ENCODE results near the gene USP17L11. TPM values are rescaled to one million over a fixed set of nuclear protein-coding genes. Genes with fewer than 3 reads are reported as not detected.
"Not testable (repeated sequence)": the region's sequence is repeated elsewhere in the genome, so short reads cannot be mapped to it uniquely, and the experiment has no call there.

USP17L11 gene
- total and polyA plus RNA-seq, 7 donors = not detected

DNA sequence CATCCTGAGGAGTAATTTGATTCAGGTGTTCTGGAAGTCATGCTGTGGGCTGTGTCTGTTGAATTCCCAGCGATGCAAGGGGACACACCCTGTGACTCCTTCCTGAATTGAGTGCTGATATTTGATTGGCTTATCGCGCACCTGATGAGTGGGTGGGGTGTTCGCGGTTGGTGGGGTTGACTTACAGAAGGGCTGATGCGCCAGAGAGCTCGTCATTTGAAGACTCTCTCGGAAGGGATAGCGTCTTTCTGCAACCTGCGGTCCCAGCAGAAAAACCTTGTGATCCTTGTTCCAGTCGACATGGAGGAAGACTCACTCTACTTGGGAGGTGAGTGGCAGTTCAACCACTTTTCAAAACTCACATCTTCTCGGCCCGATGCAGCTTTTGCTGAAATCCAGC lies 37.9 kb downstream of the USP17L11 start, which contains the start of gene USP17L19:
TSS of gene USP17L19 (plus strand) at position 301 of the 400 bp plus-strand sequence. CDS start at position 301, 0 bp downstream.
- H3K4me1 ChIP-seq; H3K4me3 ChIP-seq; DNase-seq; intact Hi-C loops (cut with DNase I); H3K9me3 ChIP-seq; H3K27me3 ChIP-seq; H3K27ac ChIP-seq; H3K36me3 ChIP-seq: not testable (repeated sequence)
- no CpG with 5 or more reads among the region's 13 CpGs for WGBS, 2 donors

DNA sequence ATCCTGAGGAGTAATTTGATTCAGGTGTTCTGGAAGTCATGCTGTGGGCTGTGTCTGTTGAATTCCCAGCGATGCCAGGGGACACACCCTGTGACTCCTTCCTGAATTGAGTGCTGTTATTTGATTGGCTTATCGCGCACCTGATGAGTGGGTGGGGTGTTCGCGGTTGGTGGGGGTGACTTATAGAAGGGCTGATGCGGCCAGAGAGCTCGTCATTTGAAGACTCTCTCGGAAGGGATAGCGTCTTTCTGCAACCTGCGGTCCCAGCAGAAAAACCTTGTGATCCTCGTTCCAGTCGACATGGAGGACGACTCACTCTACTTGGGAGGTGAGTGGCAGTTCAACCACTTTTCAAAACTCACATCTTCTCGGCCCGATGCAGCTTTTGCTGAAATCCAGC lies 42.6 kb downstream of the USP17L11 start, which contains the start of gene USP17L20:
TSS of gene USP17L20 (plus strand) at position 301 of the 400 bp plus-strand sequence. CDS start at position 301, 0 bp downstream.
- intact Hi-C loops (cut with DNase I); H3K4me1 ChIP-seq; H3K9me3 ChIP-seq; H3K27me3 ChIP-seq; DNase-seq; H3K4me3 ChIP-seq; H3K36me3 ChIP-seq; H3K27ac ChIP-seq: not testable (repeated sequence)
- no CpG with 5 or more reads among the region's 15 CpGs for WGBS, 2 donors

DNA sequence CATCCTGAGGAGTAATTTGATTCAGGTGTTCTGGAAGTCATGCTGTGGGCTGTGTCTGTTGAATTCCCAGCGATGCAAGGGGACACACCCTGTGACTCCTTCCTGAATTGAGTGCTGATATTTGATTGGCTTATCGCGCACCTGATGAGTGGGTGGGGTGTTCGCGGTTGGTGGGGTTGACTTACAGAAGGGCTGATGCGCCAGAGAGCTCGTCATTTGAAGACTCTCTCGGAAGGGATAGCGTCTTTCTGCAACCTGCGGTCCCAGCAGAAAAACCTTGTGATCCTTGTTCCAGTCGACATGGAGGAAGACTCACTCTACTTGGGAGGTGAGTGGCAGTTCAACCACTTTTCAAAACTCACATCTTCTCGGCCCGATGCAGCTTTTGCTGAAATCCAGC lies 47.4 kb downstream of the USP17L11 start, which contains the start of gene USP17L21:
TSS of gene USP17L21 (plus strand) at position 301 of the 400 bp plus-strand sequence. CDS start at position 301, 0 bp downstream.
- H3K36me3 ChIP-seq; H3K27ac ChIP-seq; intact Hi-C loops (cut with DNase I): not testable (repeated sequence)

More for the DNA sequence above, 47.4 kb downstream of the USP17L11 start, which contains the start of gene USP17L21:
- not testable (repeated sequence) for DNase-seq, H3K4me1 ChIP-seq, H3K27me3 ChIP-seq, H3K4me3 ChIP-seq, H3K9me3 ChIP-seq
- WGBS, 2 donors = no CpG with 5 or more reads among the region's 13 CpGs

Other genes with a start within 250 kb of the USP17L11 start
- gene FAM90A26, start 45.0 kb upstream of the USP17L11 start, total RNA-seq = not detected
- gene FAM90A26, start 45.0 kb upstream of the USP17L11 start, polyA plus RNA-seq = not detected
- not detected for gene USP17L10, start 4.7 kb upstream of the USP17L11 start, total RNA-seq
- gene USP17L10, start 4.7 kb upstream of the USP17L11 start, polyA plus RNA-seq = not detected
- gene USP17L12, start 4.7 kb downstream of the USP17L11 start, total RNA-seq = not detected
- gene USP17L12, start 4.7 kb downstream of the USP17L11 start, polyA plus RNA-seq = not detected
- gene USP17L13, start 9.5 kb downstream of the USP17L11 start, total RNA-seq = not detected
- gene USP17L13, start 9.5 kb downstream of the USP17L11 start, polyA plus RNA-seq = not detected
- gene USP17L15, start 19.0 kb downstream of the USP17L11 start, total RNA-seq = not detected
- gene USP17L15, start 19.0 kb downstream of the USP17L11 start, polyA plus RNA-seq = not detected
- not detected for gene USP17L17, start 28.5 kb downstream of the USP17L11 start, total RNA-seq
- gene USP17L17, start 28.5 kb downstream of the USP17L11 start, polyA plus RNA-seq = not detected
- gene USP17L18, start 33.2 kb downstream of the USP17L11 start, total RNA-seq = not detected
- not detected for gene USP17L18, start 33.2 kb downstream of the USP17L11 start, polyA plus RNA-seq
- gene USP17L19, start 38.0 kb downstream of the USP17L11 start, total RNA-seq = not detected
- gene USP17L19, start 38.0 kb downstream of the USP17L11 start, polyA plus RNA-seq = not detected
- gene USP17L20, start 42.7 kb downstream of the USP17L11 start, total RNA-seq = not detected
- not detected for gene USP17L20, start 42.7 kb downstream of the USP17L11 start, polyA plus RNA-seq
- gene USP17L21, start 47.5 kb downstream of the USP17L11 start, total RNA-seq = not detected
- not detected for gene USP17L21, start 47.5 kb downstream of the USP17L11 start, polyA plus RNA-seq
- gene USP17L22, start 52.2 kb downstream of the USP17L11 start, total RNA-seq = not detected
- gene USP17L22, start 52.2 kb downstream of the USP17L11 start, polyA plus RNA-seq = not detected
- gene USP17L24, start 109.8 kb downstream of the USP17L11 start, total RNA-seq = not detected
- gene USP17L24, start 109.8 kb downstream of the USP17L11 start, polyA plus RNA-seq = not detected
- gene USP17L25, start 114.5 kb downstream of the USP17L11 start, total RNA-seq = not detected
- not detected for gene USP17L25, start 114.5 kb downstream of the USP17L11 start, polyA plus RNA-seq
- gene USP17L26, start 119.3 kb downstream of the USP17L11 start, total RNA-seq = not detected
- gene USP17L26, start 119.3 kb downstream of the USP17L11 start, polyA plus RNA-seq = not detected
- not detected for gene USP17L5, start 124.0 kb downstream of the USP17L11 start, total RNA-seq
- gene USP17L5, start 124.0 kb downstream of the USP17L11 start, polyA plus RNA-seq = not detected
- gene USP17L27, start 128.7 kb downstream of the USP17L11 start, total RNA-seq = not detected
- gene USP17L27, start 128.7 kb downstream of the USP17L11 start, polyA plus RNA-seq = not detected
- not detected for gene USP17L28, start 133.5 kb downstream of the USP17L11 start, total RNA-seq
- gene USP17L28, start 133.5 kb downstream of the USP17L11 start, polyA plus RNA-seq = not detected
- not detected for gene USP17L29, start 138.2 kb downstream of the USP17L11 start, total RNA-seq
- not detected for gene USP17L29, start 138.2 kb downstream of the USP17L11 start, polyA plus RNA-seq
- not detected for gene USP17L30, start 147.7 kb downstream of the USP17L11 start, total RNA-seq
- gene USP17L30, start 147.7 kb downstream of the USP17L11 start, polyA plus RNA-seq = not detected
- gene DEFB131A, start 229.0 kb downstream of the USP17L11 start, total RNA-seq = not detected
- gene DEFB131A, start 229.0 kb downstream of the USP17L11 start, polyA plus RNA-seq = not detected

All from sigmoid colon (tissue), 7 donors.